ENCODE measurements around the gene PARD3B.

GRCh38 chr2:205346649-205347048, 801.4 kb downstream of the PARD3B start:
- TF ChIP-seq CTCF (IDR thresholded peaks at IDR 0.05) (no peak), POLR2A (IDR thresholded peaks at IDR 0.05) (no peak)
